Body of pancreas (tissue), 4 donors: ENCODE results near the gene ANTXR1.

Source experiments
- CTCF ChIP-seq, 7 experiments: fragments of 450-650 bp in 4 of 7; fragments of 200-600 bp in 3 of 7; sonication (generic) in 3 of 7; IDR thresholded peaks; one replicate each; pipeline ENCODE4 v1.5.1; 2016 to 2019; ENCODE audit warnings: antibody characterized with exemption in 7 of 7
- POLR2A ChIP-seq, 3 donors: fragments of 450-650 bp; IDR thresholded peaks; one replicate each; pipeline ENCODE4 v1.6.1; 2016; ENCODE audit warnings: antibody characterized with exemption in 3 of 3, mild to moderate bottlenecking in 2 of 3

DNA sequence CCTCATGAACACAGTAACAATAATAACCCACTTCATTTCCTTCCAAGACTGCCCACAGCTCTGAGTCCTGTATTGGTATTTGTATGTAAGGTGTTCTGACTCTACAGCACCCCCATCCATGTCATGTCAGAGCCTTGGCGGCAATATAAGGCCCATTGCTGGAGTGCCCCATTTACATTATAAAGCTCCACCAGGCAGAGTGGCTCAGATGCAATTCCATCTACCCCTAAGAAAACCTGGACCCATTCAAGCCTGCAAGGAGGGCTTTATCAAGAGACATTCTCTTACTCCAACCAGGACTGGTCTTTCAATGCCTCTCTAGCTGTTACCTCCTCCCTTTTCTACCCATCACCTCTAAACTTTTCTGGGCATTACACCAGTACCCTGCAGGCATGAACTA lies 101.6 kb downstream of the ANTXR1 start:
- no peak for TF ChIP-seq CTCF (IDR thresholded peaks at IDR 0.05)
- no peak for TF ChIP-seq POLR2A (IDR thresholded peaks at IDR 0.05)
